PFSK-1 (cell line): ENCODE results near the gene C11orf21.

Source experiments
- POLR2AphosphoS5 ChIP-seq: IDR thresholded peaks from 2 replicates; pipeline ENCODE4 v1.6.1; 2012; ENCODE audit warnings: low read depth, mild to moderate bottlenecking, control low read depth, low read length, moderate library complexity
- SIN3A ChIP-seq: IDR thresholded peaks from 2 replicates; pipeline ENCODE4 v1.6.1; 2012; ENCODE audit warnings: mild to moderate bottlenecking, low read length, moderate library complexity, borderline replicate concordance; ENCODE audit not compliant: insufficient read depth
- TAF1 ChIP-seq: IDR thresholded peaks from 2 replicates; pipeline ENCODE4 v1.6.1; 2012; ENCODE audit warnings: low read length, control low read depth, borderline replicate concordance; ENCODE audit not compliant: insufficient read depth
- TF ChIP-seq, protein P1 (sequence below), 2 experiments: IDR thresholded peaks; 2 replicates each; pipeline versions ENCODE4 v1.6.1 to v1.8.0; 2011 to 2012; ENCODE audit warnings: low read depth in 2 of 2, low read length in 2 of 2, control low read depth in 1 of 2, inconsistent platforms in 1 of 2, mild to moderate bottlenecking in 1 of 2, moderate library complexity in 1 of 2; ENCODE audit not compliant: insufficient read depth in 1 of 2

DNA sequence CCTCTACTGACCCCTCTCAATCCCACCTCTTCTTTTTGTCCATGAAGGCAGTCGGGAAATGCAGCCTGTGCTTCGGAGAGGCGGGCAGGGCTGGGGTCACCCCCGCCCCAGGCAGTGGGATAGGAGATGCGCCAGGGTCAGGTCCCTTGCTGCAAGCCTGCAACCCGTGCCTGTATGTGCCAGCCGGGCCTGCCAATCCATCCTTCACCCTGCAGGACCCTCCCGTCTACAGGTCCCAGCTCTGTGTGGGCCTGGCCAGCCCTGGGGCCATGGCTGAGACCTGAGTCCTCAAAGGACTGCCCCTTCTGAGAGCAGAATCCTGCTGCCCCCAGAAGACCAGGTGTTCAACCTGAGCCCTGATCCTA lies 42.3 kb downstream of the C11orf21 start:
- no peak for TF ChIP-seq TAF1
- no peak for TF ChIP-seq SIN3A
- no peak for TF ChIP-seq POLR2AphosphoS5
- TF ChIP-seq, protein P1, sequence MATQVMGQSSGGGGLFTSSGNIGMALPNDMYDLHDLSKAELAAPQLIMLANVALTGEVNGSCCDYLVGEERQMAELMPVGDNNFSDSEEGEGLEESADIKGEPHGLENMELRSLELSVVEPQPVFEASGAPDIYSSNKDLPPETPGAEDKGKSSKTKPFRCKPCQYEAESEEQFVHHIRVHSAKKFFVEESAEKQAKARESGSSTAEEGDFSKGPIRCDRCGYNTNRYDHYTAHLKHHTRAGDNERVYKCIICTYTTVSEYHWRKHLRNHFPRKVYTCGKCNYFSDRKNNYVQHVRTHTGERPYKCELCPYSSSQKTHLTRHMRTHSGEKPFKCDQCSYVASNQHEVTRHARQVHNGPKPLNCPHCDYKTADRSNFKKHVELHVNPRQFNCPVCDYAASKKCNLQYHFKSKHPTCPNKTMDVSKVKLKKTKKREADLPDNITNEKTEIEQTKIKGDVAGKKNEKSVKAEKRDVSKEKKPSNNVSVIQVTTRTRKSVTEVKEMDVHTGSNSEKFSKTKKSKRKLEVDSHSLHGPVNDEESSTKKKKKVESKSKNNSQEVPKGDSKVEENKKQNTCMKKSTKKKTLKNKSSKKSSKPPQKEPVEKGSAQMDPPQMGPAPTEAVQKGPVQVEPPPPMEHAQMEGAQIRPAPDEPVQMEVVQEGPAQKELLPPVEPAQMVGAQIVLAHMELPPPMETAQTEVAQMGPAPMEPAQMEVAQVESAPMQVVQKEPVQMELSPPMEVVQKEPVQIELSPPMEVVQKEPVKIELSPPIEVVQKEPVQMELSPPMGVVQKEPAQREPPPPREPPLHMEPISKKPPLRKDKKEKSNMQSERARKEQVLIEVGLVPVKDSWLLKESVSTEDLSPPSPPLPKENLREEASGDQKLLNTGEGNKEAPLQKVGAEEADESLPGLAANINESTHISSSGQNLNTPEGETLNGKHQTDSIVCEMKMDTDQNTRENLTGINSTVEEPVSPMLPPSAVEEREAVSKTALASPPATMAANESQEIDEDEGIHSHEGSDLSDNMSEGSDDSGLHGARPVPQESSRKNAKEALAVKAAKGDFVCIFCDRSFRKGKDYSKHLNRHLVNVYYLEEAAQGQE (IDR thresholded peaks at IDR 0.05; ENCODE audit: insufficient read depth in 1 of 2, low read depth in 2 of 2, low read length in 2 of 2), result no peak
